NCI-H1694 (cell line): Measurements from ENCODE around the gene TBX4.
"Not testable (repeated sequence)": the region's sequence is repeated elsewhere in the genome, so short reads cannot be mapped to it uniquely, and the experiment has no call there.

Experiments used
- DNase-seq: peaks from one replicate; lab custom pipeline; 2025; lab: John Stamatoyannopoulos, UW

Gene TBX4

DNA sequence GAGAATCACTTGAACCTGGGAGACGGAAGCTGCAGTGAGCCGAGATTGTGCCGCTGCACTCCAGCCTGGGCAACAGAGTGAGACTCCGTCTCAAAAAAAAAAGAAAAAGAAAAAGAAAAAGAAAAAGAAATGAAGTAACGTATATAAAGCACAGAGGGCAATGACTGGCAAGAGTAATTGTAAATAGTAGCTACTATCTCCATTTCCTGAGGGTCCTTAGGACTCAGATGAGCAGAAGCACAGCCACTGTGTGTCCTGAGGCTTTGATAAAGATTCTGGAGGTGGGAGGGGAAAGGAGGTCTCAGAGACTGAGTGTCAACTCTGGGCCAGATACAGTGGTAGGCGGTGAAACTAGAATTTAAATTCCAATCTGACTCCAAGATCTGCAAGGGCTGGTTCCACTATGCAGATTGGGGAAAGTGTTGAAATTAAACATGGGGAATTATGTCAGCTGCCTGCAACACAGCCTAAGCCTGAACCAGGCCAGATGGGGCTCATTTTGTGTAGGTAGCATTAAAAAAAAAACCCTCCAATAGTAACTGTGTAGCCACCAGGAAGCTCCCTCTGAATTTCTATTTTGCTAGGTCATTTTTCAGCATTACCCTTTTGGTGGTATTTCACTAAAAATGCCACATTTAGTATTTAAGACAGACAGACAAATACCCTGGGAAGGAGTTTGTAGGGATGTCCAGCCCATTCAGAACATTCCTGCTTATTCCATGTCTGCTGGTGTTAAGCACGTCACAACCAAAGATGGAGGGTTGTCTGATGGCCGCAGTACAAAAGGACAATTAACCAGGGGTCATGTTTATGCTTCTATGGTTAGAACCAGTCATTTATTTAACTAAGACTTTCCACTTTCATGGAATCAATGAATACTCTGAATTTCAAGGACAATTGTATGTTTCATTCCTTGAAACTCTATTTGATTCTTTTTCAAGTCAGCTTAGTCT is 46.1 kb downstream of the TBX4 start:
- DNase-seq = no peak

- DNase-seq = no peak
These were observed 47.4 kb downstream of the TBX4 start for GRCh38 chr17:61499632-61500031.

DNA sequence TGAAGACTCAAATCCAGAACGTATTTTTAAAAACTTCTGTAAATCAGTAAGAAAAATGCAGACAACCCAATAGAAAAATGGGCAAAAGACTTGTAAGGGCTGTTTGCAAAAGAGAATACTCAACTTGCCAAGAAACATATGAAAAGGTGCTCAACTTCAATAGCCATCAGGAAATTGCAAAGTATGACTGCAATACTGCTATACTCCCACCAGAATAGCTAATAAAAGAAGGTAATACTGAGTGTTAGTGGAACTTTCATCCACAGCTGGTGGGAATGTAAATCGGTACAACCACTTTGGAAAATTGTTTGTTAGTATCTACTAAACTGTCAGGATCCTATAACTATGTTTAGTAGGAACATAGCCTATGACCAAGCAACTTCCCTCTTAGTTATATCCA is 48.1 kb downstream of the TBX4 start:
- no peak for DNase-seq

GRCh38 chr17:61502292-61502691 is 50.1 kb downstream of the TBX4 start:
- no peak for DNase-seq

- no peak for DNase-seq
These were observed 51.7 kb downstream of the TBX4 start for GRCh38 chr17:61503961-61504360.

GRCh38 chr17:61504697-61505096 is 52.5 kb downstream of the TBX4 start:
- no peak for DNase-seq

DNA sequence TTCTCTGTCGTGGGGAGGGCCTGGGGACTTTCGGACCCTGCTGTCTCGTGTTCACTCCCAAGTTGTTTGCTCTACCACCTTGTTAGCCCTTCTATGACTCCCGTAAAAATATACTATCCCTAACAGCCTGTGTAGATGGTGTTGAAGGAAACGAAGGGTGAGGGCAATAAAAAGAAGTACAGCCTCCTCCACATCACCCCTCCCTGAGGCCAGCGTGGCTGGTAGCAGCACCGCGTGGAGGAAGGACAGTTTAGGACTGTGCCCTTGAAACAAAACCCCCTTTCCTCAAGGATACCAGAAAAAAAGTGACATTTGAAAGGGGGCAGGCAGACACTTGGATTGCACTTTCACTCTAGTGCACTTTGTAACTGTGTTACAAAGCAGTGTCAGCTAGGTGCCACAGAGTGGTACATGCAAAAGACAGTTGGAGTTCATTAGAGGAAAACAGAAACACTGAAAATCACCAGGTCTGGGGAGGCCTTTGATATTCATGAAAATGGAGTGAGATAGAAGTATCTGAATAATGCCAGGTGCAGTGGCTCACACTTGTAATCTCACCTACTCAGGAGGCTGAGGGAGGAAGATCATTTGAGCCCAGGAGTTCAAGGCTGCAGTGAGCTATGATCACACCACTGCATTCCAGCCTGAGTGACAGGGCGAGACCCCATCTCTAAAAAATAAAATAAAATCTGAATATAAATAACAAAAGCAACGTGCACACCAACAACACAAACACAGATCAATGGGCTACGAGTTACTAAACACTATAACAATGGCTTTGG is 53.8 kb downstream of the TBX4 start:
- no peak for DNase-seq

GRCh38 chr17:61507383-61508066 is 55.3 kb downstream of the TBX4 start:
- no peak for DNase-seq

GRCh38 chr17:61508912-61509311 is 56.7 kb downstream of the TBX4 start:
- no peak for DNase-seq

DNA sequence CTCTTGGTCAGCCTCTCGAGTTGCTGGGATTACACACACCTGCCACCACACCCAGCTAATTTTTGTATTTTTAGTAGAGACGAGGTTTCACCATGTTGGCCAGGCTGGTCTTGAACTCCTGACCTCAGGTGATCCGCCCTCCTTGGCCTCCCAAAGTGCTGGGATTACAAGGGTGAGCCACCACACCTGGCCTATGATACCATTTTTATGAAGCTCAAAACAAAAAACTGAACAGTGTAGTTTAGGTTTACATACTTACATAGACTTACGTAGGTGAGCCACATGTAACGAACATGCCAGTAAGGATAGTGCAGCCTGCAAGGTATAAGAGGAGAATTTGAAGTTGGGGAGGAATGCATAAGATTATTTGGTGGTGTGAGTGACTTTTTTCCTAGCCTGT is 57.2 kb downstream of the TBX4 start:
- not testable (repeated sequence) for DNase-seq

GRCh38 chr17:61510237-61510636 is 58.0 kb downstream of the TBX4 start:
- no peak for DNase-seq

DNA sequence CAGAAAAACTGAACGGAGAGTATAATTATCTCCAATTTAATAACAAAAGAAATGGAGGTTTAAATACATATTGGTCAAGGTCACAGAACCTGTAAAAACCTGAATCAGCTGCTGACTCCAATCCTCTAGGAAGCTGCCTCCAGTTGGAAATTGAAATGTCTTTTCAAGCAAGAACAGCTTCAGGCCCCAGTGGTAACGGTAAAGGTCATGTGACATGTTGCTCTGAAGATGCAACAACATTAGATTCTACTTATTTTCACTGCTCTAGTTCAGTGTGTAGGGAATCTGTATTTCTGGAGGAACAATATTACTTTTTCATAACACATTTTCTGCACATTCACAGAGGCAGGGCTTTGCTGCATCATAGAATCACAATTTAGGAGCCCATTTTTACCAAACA is 58.8 kb downstream of the TBX4 start:
- no peak for DNase-seq

DNA sequence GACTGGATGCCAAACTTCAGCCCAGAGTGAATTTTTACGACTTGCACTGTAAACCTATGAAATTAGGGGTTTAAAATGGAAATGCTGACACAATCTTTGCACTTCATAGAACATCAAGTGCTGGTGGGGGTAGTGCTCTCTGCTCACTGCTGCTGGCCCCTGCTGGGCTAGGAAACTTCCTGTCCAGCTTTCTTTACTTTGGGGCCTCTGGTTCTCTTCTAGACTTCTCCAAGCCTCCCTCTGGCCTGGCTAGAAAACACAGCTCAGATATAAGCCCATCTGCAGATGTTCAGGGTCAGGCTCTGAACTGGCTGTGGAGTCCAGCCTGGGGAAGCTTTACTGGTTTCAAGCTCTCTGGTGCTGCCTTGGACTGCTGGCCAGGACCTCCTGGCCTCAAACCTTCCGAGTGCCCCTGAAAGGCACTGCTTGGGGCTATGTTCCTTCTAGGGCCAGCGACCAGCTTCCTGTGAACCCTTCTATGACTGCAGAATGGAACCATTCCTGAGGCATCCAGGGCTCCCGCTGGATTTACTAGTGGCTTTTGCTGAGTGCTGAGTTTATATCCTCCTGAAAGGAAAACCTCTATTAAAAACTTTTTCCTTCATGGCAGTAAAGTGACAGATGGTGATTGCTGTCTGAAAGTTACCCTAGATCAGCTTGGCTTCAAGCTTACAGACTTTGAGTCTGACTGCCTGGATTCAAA is 59.4 kb downstream of the TBX4 start:
- no peak for DNase-seq

DNA sequence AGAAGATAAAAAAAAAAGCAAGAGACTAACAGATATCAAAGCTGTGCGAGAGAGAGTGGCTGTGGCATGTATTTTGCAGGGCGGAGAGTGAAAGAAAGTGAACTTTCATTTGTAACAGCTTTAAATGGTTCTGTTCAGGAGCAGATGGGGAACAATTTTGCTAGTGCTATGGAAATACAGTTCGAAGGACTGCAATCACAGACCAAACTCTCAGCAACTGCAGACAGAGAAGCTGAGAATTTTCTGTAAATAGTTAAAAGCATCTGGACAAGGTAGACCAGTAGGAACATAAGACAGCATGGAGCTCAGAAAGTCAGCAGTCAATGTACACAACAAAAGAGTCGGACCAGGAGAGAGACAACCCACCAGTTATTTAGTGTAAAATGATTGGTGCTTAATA is 62.3 kb downstream of the TBX4 start:
- no peak for DNase-seq

DNA sequence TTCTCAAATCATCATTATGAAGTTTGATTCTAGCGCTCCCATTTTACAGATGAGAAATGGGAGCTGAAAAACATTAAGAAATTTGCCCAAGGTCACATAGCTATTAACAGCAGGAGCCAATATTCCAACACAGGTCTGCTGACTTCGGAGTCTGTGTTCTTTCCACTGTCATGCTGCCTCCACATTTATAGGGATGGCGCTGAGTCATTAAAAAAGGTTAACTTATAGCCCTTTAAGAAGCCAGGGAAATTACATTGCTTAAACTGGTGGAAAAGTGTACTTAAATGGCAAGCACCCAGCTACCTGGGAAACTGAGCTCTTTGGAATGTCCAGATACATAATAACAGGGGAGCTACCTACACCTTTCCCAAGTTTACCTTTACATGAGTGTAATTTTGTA is 65.0 kb downstream of the TBX4 start:
- no peak for DNase-seq

DNA sequence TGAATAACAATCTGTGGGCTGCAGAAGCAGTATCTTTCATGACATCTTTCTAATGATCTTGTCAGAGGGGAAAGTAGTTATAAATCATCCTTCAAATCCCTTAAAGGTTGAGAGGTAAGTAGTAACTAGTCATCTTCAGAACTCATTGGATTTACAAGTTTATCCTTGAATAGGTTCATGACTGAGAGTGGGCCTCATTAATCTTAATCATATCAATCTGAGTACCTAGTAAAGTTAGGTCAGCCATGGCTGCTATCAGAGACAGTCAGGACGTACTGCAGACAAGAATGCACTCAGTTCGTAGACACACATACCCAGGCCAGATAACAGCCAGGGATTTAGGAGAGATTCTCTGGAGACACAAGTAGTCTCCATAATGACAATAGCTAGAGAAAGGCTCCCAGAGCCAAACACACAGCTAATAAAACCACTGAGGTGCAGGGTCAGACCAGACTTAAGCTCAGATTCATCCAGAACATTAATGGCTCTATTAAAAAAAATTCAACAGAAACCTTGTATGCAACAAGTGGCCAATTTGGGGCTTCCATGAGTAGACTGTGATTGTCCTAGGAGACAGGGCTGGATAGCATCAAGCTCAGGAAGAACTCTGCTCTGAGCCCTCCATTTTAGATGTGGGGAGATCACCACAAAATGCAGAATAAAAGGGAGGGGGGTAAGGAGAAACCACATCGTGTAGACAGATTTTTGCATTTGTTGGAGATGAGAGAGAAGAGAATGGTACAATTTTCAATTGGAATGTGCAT is 65.8 kb downstream of the TBX4 start:
- DNase-seq = no peak

GRCh38 chr17:61519139-61519538 is 66.9 kb downstream of the TBX4 start:
- no peak for DNase-seq

DNA sequence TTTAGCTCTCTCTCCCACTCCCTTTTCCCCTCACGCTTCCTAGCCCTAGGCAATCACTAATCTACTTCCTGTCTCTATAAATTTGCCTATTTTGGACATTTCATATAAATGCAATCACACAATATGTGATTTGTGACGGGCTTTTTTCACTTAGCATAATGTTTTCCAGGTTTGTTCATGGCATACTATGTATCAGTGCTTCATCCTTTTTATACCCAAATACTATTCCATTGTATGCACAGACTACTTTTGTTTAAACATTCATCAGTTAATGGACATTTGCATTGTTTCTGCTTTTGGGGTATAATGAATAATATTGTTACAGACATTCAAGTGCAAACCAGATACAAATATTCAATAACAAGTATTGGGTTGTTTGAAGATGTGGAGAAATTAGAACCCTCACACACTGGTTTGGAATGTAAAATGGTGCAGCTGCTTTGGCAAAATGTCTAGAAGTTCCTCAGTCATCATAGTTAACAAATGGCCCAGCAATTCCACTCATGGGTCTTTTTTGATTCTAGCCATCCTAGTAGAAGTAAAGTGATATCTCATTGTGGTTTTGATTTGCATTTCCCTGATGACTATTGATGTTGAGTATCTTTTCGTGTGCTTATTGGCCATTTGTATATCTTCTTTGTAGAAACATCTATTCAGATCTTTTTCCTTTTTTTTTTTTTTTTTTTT is 67.7 kb downstream of the TBX4 start:
- no peak for DNase-seq

DNA sequence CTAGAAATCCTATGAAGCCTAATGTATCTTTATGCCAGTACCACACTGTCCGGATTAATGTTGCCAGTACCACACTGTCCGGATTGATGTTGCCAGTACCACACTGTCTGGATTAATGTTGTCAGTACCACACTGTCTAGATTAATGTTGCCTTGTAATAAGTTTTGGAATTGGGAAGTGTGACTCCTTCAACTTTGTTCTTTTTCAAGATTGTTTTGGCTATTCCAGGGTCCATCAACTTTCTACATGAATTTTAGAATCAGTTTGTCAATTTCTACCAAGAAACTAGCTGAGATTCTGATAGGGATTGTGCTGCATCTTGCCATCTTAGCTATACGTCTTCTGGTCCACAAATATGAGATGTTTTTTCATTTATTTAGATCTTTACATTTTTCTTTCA is 68.7 kb downstream of the TBX4 start:
- DNase-seq = no peak

DNA sequence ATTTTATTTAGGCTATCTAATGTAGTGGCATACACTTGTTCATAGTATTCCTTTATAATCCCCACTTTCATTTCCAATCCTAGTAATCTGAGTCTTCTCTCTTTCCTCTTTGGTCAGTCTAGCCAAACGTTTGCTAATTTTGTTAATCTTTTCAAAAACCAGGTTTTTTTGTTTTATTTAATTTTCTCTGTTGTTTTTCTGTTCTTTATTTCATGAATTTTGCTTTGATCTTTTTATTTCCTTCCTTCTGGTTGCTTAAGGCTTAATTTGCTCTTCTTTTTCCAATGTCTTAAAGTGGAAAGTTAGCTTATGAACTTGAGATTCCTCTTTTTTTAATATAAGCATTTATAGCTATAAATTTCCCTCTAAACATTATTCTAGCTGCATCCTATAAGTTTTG is 69.9 kb downstream of the TBX4 start:
- DNase-seq = no peak

DNA sequence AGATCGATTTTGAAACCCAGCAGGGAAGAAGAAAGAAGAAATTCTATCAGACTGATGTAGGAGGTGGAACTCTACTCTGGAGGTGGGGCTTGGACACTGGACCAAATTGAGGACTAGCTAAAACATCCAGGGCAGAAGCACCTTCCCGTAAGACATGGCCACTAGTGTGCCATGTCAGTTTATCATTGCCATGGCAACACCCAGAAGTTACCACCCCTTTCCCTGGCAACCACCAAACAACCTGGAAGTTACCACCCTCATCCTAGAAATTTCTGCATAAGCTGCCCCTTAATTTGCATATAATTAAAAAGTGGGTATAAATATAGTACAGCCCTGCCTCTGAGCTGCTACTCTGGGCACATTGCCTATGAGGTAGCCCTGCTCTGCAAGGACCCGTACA is 72.1 kb downstream of the TBX4 start:
- DNase-seq = no peak
